ENCODE data around the gene MGRN1.

MGRN1 gene

GRCh38 chr16:4677390-4677789 is 52.8 kb downstream of the MGRN1 start:
- no peak for FAIRE-seq

GRCh38 chr16:4677994-4678393 is 53.4 kb downstream of the MGRN1 start:
- no peak for FAIRE-seq

- no peak for FAIRE-seq
These were observed 54.0 kb downstream of the MGRN1 start for GRCh38 chr16:4678596-4678995.

- no peak for FAIRE-seq
These were observed 54.7 kb downstream of the MGRN1 start for GRCh38 chr16:4679156-4679849.

GRCh38 chr16:4679850-4680636 is 55.4 kb downstream of the MGRN1 start:
- FAIRE-seq: no peak

GRCh38 chr16:4680673-4681470 is 56.2 kb downstream of the MGRN1 start:
- FAIRE-seq: no peak

- FAIRE-seq: no peak
These were observed 57.0 kb downstream of the MGRN1 start for GRCh38 chr16:4681471-4682083.

GRCh38 chr16:4682084-4682591 is 57.5 kb downstream of the MGRN1 start:
- FAIRE-seq: no peak

- no peak for FAIRE-seq
These were observed 58.1 kb downstream of the MGRN1 start for GRCh38 chr16:4682616-4683254.

GRCh38 chr16:4683255-4684057 is 58.8 kb downstream of the MGRN1 start:
- no peak for FAIRE-seq

GRCh38 chr16:4684058-4684715 is 59.6 kb downstream of the MGRN1 start:
- FAIRE-seq: no peak

GRCh38 chr16:4684763-4685162 is 60.1 kb downstream of the MGRN1 start:
- FAIRE-seq: no peak

GRCh38 chr16:4685292-4685691 is 60.7 kb downstream of the MGRN1 start:
- FAIRE-seq: no peak

- FAIRE-seq: no peak
These were observed 61.3 kb downstream of the MGRN1 start for GRCh38 chr16:4685776-4686496.

- FAIRE-seq: no peak
These were observed 62.0 kb downstream of the MGRN1 start for GRCh38 chr16:4686497-4687210.

- no peak for FAIRE-seq
These were observed 62.8 kb downstream of the MGRN1 start for GRCh38 chr16:4687416-4687815.

- FAIRE-seq: no peak
These were observed 63.5 kb downstream of the MGRN1 start for GRCh38 chr16:4687946-4688673.

GRCh38 chr16:4688674-4689045 is 64.0 kb downstream of the MGRN1 start:
- no peak for FAIRE-seq
